ENCODE measurements around the gene TMC1.
"Not testable (repeated sequence)": the region's sequence is repeated elsewhere in the genome, so short reads cannot be mapped to it uniquely, and the experiment has no call there.

Gene TMC1

GRCh38 chr9:72818385-72818784 lies 297.0 kb downstream of the TMC1 start:
- DNase-seq (ENCODE audit: low spot score), result no peak

- no peak for DNase-seq (ENCODE audit: low spot score)
Measured at GRCh38 chr9:72823971-72824370, 302.6 kb downstream of the TMC1 start.

GRCh38 chr9:72826996-72827949 lies 305.9 kb downstream of the TMC1 start:
- DNase-seq (ENCODE audit: low spot score), result no peak

- DNase-seq (ENCODE audit: low spot score), result no peak
Measured at GRCh38 chr9:72827950-72828731, 306.7 kb downstream of the TMC1 start.

DNA sequence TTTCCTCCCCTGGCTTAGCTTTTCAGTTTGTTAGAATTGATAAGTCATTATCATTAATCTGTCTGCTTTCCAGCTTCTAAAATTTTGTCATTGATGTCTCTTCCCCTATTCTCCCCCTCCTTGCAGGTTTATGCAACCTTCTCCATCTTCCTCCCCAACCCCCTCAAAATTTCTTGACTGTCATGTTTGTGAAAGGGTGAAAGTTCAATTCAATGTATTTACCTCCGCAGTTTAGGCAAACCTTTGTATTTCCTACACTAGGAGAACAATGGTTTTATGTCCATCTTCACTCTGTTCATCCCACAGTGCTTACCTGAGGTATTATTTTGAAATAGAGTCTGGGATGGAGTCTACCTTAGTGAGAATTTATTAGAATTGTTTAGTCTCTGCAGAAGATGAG lies 313.6 kb downstream of the TMC1 start:
- DNase-seq (ENCODE audit: low spot score), result no peak

DNA sequence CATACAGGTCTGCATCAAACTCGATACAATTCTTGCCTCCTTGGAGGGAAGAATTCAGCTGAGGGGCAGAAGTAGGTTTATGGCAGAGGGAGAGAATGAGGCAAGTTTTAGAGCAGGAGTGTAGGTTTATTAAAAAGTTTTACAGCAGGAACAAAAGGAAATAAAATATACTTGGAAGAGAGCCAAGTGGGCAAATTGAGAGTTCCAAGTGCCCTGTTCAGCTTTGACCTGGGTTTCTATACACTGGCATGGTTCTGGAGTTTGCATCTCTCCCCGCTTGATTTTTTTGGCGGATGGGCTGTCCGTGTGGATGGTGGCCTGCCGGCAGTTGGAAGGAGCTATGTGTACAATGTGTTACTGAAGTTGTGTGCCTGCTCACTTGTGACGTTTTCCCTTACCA lies 315.4 kb downstream of the TMC1 start:
- DNase-seq (ENCODE audit: low spot score), result no peak

DNA sequence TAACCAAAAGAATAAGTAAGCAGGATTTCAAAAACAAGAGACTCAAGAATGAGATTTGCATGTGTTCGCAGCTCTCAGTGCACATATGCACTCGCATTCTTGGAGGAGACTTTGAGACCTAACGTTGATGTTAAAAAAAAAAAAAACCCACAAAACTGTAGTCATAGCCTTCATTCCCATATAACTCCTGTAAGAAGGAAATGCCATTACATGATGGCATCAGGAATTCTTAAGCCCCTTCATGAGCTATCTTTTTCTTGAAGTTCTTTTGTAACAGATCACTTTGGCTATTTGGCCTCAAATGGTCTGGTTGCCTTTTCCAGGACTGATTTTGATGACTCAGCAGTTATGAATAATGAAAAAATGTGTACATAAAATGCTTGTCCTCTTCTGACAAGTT lies 317.7 kb downstream of the TMC1 start:
- DNase-seq (ENCODE audit: low spot score), result no peak

- no peak for DNase-seq (ENCODE audit: low spot score)
Measured at GRCh38 chr9:72843520-72844439, 322.4 kb downstream of the TMC1 start.

DNA sequence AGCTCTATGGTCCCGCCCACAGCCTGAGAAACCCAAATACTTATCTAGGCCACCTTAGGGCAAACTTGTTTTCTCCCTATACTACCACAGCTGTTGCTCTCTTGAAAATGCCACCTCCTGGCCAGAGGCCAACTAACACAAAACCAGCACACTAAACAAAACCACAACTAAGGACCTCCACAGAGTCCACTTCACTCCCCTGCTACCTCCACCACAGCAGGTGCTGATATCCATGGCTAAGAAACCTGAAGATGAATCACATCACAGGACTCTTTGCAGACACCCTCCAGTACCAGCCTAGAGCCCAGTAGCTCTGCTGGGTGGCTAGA lies 323.0 kb downstream of the TMC1 start:
- DNase-seq (ENCODE audit: low spot score), result no peak

DNA sequence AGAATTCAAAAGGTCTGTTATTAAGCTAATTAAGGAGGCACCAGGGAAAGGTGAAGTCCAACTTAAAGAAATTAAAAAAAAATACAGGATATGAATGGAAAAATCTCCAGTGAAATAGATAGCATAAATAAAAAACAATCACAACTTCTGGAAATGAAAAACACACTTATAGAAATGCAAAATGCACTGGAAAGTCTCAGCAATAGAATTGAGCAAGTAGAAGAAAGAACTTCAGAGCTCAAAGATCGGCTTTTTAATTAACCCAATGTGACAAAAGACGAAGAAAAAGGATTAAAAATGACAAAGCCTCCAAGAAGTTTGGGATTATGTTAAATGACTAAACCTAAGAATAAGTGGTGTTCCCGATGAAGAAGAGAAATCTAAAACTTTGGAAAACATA lies 323.6 kb downstream of the TMC1 start:
- DNase-seq (ENCODE audit: low spot score), result not testable (repeated sequence)

GRCh38 chr9:72850209-72850608 lies 328.8 kb downstream of the TMC1 start:
- DNase-seq (ENCODE audit: low spot score), result not testable (repeated sequence)

DNA sequence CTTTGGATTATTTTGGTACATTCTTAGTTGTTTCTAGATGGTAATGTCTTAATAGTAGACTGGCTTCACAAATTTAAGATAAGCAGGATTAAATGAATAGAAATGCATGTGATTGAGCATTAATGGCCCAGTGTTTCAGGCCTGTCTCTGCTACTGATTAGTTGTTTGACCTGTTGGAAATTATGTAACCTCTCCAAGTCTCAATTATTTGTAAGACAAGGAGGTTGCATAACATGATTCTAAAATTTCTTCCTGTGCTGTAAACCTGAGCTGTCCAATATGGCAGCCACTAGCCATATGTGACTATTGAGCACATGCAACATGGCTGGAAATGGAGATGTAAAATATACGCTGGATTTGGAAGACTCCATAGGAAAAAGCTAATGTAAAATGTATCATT lies 333.9 kb downstream of the TMC1 start:
- no peak for DNase-seq (ENCODE audit: low spot score)

GRCh38 chr9:72855890-72856523 lies 334.6 kb downstream of the TMC1 start:
- no peak for DNase-seq (ENCODE audit: low spot score)

DNA sequence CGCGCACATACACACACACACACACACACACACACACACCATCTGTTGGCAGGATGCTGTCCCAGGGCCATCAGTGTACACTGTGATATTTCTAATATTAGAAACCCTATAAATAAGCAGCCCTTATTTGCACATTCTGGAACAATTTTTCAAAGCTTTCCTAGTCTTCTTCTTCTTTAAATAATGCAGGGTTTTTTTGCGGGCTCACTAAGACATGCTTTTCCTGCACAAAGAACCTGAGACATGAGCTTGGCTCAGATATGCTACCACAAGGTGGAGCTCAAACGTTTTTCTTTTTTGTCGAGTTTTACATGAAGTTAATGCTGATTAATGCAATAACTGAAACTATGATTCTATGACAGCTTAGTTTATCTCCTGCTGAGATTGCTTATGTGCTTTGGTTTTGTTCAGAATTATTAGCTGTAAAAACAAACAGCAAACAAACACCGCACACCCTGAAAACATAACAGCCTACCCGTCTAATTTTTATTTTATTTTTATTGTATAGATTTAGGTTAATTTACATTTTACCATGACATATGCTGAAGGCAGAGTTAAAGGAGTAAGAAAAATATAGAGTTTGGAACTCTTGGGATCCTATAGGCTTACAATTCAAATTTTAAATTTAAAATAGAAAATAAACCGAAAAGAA lies 335.7 kb downstream of the TMC1 start:
- DNase-seq (ENCODE audit: low spot score), result no peak

- no peak for DNase-seq (ENCODE audit: low spot score)
Measured at GRCh38 chr9:72857624-72857996, 336.2 kb downstream of the TMC1 start.

DNA sequence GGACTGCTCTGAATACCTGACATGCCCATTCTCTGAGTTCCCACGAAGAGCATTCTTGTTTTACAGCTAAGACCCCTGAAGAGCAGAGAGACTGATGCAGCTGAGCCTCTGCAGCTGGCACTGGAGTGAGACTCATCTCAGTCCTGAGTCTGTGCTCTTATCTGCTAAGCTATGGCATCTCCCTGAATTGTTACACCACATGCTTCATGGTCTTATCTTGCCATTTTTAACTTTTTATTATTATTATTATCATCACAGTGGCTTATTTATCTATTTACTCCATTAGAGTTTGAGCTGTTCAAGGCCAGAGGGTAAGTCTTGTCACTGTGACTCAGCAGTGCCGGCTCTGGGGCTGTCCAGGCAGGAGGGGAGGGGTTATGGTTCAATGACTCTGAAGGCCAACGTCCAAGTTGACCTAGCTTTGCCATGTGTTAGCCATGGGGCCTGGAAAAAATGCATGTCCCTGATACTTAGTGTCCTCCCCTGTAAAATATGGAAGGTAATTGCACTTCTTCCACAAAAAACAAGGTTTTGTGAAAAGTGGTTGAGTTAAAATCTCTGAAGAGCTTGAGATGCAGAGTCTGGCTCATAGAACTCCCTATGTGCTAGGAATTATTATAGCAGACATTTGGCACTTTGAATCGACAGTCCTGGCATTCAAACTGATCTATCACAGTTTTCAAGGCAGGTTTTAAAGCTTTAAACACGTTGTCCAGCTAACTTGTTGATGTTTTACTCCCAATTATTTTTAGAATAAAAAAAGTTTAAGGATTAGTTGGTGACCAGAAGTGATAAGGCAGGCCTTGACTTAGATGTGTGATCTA lies 336.9 kb downstream of the TMC1 start:
- DNase-seq (ENCODE audit: low spot score), result no peak

DNA sequence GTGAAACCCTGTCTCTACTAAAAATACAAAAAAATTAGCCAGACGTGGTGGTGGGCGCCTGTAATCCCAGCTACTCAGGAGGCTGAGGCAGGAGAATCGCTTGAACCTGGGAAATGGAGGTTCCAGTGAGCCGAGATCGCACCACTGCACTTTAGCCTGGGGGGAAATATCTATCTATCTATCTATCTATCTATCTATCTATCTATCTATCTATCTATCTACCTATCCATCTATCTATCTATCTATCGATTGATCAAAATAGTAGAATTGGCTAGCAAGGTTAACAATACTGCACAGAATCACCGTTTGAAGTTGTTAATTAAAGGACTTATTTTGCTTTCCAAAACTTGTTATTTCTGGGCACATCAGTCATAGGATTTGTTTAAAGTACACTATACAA lies 341.4 kb downstream of the TMC1 start:
- DNase-seq (ENCODE audit: low spot score), result not testable (repeated sequence)

- DNase-seq (ENCODE audit: low spot score), result no peak
Measured at GRCh38 chr9:72863456-72864094, 342.2 kb downstream of the TMC1 start.

DNA sequence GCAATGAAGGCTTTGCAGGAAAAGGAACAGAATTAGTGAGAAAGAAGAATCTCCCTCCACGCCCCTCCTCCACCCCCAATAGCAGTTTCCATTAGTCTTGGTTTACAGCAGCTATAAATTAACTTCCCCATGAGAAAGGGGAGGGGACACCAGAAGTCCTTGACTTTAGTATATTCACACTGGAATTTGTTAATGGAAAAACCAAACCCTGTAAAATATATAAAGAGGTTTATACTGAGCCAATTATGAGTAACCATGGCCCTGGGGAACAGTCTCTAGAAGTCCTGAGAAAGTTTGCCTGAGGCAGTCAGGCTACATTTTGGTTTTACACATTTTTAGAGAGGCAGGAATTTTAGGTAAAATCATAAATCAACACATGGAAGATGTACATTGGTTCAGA lies 342.9 kb downstream of the TMC1 start:
- DNase-seq (ENCODE audit: low spot score), result no peak

DNA sequence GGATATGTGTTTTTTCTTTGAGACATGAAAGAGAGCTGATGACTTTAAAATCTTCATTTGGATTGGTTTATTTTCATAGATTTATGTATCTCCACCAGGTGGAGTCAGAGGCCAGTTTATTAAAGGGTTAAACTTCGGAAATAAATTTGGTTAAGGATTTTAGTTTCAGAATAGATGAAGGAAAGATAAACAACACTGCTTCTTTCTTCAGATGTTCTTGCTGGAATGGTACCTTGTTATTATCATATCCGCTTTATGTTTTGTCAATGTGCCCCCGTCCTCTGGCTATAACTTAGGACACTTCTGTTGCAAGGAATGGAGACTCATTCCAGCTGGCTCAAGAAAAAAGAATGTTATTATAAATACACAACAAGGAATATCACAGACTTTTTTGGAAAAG lies 350.3 kb downstream of the TMC1 start:
- DNase-seq (ENCODE audit: low spot score), result no peak
